T47D (cell line): ENCODE data around the gene NECAB2.

Experiments used
- DNase-seq, 2 experiments: peaks; one replicate each; pipeline versions ENCODE4 v3.0.0 to v3.0.0-alpha.2; 2011 to 2012; ENCODE audit warnings: low read depth in 1 of 2, low spot score in 1 of 2
- JUND ChIP-seq: IDR thresholded peaks from 2 replicates; pipeline ENCODE4 v1.6.1; 2012; ENCODE audit warnings: low read depth
- in situ Hi-C: cut with HindIII; loops from 2 replicates; pipeline ENCODE4 v1.10.0; 2016; ENCODE audit warnings: low sequenced_read_pairs, low pct_unique_long_range_greater_than_20kb

NECAB2 gene

GRCh38 chr16:83931556-83931955, 36.5 kb upstream of the NECAB2 start:
- in situ Hi-C loops: no loop called here
- DNase-seq: no peak
- TF ChIP-seq JUND: no peak

DNA sequence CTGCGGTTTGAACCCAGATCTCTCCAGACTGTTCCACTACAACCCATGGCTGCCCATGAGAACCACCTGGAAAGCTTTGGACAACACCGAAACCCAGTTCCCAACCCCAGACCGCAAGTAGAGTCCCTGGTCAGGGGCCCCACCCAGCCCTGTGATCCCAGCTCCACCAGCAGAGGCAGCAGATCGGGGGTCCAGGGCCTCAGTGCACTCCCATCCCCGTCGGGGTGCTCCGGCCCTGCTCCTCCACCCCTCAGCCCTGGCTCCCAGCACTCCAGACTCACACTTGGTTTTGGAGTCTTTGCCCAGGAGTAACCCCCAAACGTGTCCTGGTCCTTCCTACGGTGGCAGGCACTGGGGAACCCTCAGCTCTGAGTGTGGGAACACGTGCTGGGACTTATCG, 35.7 kb upstream of the NECAB2 start:
- in situ Hi-C loops: no loop called here
- DNase-seq: no peak
- no peak for TF ChIP-seq JUND

DNA sequence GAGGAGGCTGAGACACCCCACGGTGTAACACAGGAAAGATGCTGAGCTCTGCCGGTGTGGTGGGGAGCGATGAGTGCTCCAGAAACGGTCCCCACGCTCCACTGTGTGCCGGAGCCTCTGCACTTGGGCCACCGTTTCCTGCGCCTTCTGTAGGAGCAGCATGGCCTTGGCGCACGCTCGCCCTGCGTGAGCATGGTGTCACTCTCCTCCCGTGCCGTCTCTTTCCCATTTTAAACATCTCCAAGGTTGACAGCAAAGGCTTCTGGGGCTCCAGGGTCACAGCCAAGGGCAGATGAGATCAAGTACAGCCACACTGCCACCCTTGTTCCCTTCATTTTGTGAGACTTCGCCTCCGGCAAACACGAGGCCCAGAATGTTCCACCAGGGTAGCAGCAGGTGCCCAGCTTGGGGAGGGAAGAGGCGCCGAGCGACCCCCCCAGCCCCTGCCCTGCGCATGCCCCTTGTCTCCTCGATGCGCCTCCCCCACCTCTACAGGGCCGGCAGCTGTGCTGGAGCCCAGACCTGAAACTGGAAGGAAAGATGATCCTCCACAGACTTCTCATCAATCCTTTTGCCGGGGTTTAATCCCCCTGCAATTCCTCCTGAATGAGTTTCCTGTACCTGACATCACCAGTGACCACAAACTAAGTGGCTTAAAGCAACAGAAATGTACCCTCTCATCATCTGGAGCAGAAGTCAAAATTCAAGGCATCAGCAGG, 34.9 kb upstream of the NECAB2 start:
- in situ Hi-C loops: no loop called here
- DNase-seq: no peak
- TF ChIP-seq JUND: no peak

DNA sequence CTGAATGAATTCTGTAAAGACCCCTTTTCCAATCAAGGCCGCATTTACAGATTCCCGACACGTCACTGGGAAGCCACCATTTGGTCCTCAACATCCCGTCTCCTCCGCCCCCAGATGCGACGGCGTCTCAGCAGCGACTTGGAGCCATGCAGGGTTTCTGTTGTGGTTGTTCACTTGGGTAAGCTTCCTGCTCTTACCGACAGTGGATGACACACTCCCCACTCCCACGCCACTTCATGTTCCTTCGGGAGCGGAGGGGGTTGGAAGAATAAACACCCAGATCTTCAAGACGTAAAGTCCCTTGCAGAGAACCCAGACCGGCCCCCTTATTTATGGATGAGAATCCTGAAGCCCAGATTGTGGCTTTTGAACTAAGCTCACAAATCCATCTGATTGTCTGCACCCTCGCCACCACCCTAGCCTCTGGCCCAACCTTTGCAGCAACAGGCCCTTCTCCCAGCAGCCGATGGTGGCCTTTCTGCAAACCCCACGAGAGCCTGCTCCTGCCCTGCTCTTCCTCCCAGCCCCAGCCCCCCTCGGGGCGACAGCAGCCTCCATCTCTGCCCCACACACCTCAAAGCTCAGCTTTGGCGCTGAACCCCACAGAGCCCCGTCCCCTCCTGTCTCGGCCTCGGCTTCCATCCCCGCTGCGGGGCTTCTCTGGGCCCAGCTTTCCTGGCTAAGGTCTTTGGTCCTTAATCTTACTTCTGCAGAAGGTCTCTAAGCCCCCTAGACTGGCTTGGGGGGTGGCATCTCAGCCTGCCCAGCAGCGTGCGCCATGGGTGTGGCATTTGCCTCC, 34.0 kb upstream of the NECAB2 start:
- no peak for DNase-seq
- in situ Hi-C loops: no loop called here

DNA sequence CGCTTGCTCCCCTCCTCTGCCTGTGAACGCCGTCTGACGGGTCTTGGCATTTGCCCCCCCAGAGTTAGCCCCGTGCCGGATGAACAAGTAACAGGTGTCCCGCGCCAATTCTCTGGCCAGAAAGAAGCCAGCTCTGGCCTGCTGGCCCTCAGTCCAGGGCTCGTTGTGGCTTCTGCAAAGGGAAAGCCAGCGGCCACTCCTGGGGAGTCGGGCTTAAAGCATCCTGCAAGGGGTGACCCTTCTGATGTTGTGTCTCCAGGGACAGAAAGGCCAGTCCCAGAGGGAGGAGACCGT, 33.4 kb upstream of the NECAB2 start:
- no peak for TF ChIP-seq JUND
- DNase-seq: no peak
- in situ Hi-C loops: no loop called here

More for the DNA sequence above, 34.0 kb upstream of the NECAB2 start:
- TF ChIP-seq JUND: no peak

DNA sequence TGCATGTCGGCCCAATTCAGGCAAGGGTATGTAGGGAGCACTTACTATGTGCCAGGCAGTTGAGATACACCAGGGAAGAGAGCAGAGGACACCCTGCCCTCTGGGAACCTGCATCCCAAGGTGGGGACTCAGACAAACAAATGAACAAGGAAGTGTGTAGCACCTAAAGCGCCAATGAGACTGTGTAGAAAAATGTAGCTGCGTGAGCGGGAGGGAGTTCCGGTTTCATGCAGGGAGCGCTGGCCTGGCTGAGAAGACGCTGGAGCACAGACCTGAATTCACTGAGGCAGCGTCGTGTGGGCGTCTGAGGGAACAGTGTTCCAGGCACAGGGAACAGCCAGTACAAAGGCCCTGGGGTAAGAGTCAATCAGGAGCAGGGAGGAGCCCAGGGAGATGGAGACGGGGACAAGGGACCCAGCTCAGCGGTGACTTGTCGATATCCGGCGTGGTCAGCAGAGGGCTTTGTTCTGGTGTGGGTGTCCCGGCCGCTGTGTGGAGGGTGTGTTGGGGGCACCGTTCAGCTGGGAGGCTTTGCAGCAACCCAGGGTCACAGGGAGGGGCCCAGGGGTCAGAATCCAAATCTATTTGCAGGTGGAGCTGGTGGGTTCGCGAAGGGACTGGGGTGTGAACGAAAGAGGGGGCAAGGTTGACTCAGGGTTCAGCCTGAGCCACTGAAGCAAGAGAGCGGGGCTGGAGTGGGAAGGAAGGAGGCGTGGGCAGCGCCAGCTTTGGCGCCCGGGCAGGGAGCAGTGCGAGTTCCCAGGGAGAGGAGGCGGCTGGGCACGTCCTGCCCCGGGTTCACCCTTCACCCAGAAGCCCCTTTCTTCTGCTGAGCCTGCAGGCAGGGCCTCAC, 32.8 kb upstream of the NECAB2 start:
- no peak for DNase-seq
- in situ Hi-C loops: no loop called here
- TF ChIP-seq JUND: no peak

DNA sequence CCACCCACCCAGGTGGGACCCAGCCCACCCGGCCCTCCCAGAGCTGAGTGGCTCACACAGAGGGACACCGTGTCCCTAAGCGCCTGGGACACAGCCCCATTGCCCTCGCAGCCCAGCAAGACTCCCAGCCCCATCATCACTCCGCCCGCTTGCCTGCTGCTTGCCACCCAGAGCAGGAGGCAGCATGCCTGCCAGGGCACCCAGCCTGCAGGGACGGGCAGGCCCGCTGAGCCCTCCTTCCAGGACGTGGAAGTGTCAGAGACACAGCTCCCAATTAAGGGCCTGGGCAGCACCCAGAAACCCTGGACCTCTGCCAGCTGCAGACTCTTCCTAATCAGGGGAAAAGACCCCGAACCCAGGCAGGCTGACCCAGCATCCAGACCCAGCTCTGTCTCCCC, 32.2 kb upstream of the NECAB2 start:
- no peak for TF ChIP-seq JUND
- in situ Hi-C loops: no loop called here
- DNase-seq: no peak

DNA sequence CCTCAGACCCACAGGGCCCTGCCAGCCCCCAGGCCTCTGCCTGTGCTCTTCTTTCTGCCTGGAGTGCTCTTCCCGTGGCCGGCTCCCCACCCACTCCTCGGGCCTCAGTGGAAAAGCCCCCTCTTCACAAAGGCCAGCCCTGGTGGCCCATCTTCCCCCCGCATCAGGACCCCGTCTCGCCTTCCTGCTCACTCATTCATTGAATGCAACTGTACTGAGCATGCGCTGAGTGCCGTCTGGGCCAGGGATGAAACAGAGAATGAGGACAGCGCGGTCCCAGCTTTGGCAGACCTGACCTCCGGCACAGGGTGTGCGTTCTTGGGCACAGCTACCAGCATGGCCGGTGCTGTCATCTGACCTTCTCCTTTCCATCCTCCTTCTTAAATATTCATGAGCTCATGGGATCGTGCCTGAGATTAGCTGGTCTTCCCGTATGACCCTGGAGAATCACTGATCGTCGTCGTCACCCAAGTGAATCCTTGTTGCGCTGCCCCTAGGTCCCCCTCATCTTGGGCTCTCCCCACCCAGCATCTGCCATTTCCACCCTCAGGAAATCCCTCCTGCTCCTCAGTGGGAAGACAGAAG, 31.4 kb upstream of the NECAB2 start:
- no peak for TF ChIP-seq JUND
- no peak for DNase-seq
- in situ Hi-C loops: no loop called here

DNA sequence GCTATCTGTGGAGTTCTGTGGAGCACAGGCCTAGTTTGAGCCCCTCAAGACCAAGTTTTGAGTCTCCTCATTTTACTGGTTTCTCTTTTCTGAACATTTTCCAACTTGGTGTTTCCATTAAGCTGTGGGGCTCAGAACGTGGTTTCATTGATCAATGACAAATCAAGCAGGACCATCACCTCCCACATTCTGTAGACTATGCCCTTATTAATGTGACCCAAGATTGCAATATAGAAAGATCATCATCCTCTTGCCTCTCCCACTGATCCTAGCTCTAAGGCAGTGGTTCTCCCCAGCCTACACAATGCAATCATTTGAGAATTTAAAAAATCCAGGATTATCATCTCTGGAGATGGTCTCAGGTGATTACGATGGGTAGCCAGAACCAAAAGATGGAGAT, 30.8 kb upstream of the NECAB2 start:
- no peak for DNase-seq
- in situ Hi-C loops: no loop called here
- no peak for TF ChIP-seq JUND

DNA sequence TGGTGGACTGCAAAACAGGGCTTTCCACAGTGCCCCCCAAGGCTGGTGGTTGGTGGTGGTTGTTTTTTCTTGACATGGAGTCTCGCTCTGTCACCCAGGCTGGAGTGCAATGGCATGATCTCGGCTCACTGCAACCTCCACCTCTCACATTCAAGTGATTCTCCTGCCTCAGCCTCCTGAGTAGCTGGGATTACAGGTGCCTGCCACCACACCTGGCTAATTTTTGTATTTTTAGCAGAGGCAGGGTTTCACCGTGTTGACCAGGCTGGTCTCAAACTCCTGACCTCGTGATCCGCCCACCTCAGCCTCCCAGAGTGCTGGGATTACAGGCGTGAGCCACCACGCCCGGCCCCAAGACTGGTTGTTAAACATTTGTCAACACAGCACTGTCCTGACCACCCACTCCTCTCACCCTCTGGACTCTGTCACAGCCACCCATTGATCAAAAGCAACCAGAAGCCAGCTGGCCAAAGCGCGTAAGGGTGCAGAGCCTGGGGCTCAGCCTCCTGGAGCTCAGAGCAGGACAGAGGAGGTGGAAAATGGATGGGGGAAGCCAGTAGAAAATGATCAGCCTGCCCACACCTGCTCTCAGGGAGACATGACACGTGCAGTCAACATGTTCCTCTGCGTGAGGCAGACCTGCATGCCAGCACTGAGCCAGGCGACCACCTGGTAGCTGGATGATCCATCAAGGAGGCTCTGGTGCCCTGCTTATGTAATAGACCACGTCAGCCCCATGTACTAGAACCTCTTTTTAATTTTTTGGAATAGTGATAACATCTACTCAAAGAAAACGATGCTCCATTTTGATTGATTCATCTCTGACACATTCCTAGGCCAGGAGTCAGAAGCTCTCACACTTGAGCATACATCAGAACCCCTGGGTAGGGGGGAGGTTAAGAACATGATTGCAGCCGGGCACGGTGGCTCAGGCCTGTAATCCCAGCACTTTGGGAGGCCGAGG, 29.8 kb upstream of the NECAB2 start:
- TF ChIP-seq JUND: no peak
- in situ Hi-C loops: no loop called here
- DNase-seq: no peak

- in situ Hi-C loops: no loop called here
- TF ChIP-seq JUND: no peak
- DNase-seq: no peak
Observed at GRCh38 chr16:83939266-83939855, 28.7 kb upstream of the NECAB2 start.
